Neural cell (in vitro differentiated cells): ENCODE results near the gene NT5E. TPM values are rescaled to one million over a fixed set of nuclear protein-coding genes. Genes with fewer than 3 reads are reported as not detected.

Source experiments
- H2AFZ ChIP-seq: fragments of 200-600, 300-800 bp; sonication (generic), shearing (Covaris generic); 2 replicates; pipeline ENCODE4 v1.6.0; 2014; ENCODE audit warnings: low read depth, mild to moderate bottlenecking, antibody characterized with exemption, low read length, moderate library complexity
- H3F3A ChIP-seq: fragments of 200-600 bp; shearing (Covaris generic); 2 replicates; pipeline ENCODE4 v1.6.1; 2016; ENCODE audit warnings: mild to moderate bottlenecking, moderate library complexity, mixed read lengths, antibody characterized with exemption, low read length; ENCODE audit not compliant: insufficient read depth, poor library complexity, severe bottlenecking
- H3K27ac ChIP-seq: fragments of 200-600, 300-800 bp; sonication (generic), shearing (Covaris generic); 2 replicates; pipeline ENCODE4 v1.5.1; 2014; ENCODE audit warnings: mild to moderate bottlenecking, low read length, moderate library complexity
- H3K27me3 ChIP-seq: fragments of 300-800, 200-600 bp; sonication (generic), shearing (Covaris generic); 2 replicates; pipeline ENCODE4 v1.6.0; 2014; ENCODE audit warnings: mild to moderate bottlenecking, low read depth, low read length, moderate library complexity; ENCODE audit not compliant: insufficient read depth
- H3K36me3 ChIP-seq: fragments of 300-800, 200-600 bp; sonication (generic), shearing (Covaris generic); 2 replicates; pipeline ENCODE4 v1.5.1; 2014; ENCODE audit warnings: mild to moderate bottlenecking, antibody characterized with exemption, low read length, moderate library complexity; ENCODE audit not compliant: insufficient read depth
- H3K4me2 ChIP-seq: fragments of 300-800, 200-600 bp; sonication (generic), shearing (Covaris generic); 2 replicates; pipeline ENCODE4 v1.6.0; 2014; ENCODE audit warnings: mild to moderate bottlenecking, low read length
- H3K4me3 ChIP-seq: fragments of 300-800, 200-600 bp; sonication (generic), shearing (Covaris generic); 2 replicates; pipeline ENCODE4 v1.5.1; 2014; ENCODE audit warnings: mild to moderate bottlenecking, low read length, moderate library complexity
- H3K79me2 ChIP-seq: fragments of 200-600 bp; shearing (Covaris generic); replicated peaks from 2 replicates; pipeline ENCODE4 v1.6.0; 2014; ENCODE audit warnings: mild to moderate bottlenecking, low read length, moderate library complexity; ENCODE audit not compliant: insufficient read depth
- H3K9ac ChIP-seq: fragments of 300-800, 200-600 bp; sonication (generic), shearing (Covaris generic); 2 replicates; pipeline ENCODE4 v1.6.1; 2016; ENCODE audit warnings: mild to moderate bottlenecking, low read length, mixed read lengths
- H3K9me2 ChIP-seq: fragments of 200-600 bp; shearing (Covaris generic); 2 replicates; pipeline ENCODE4 v1.6.1; 2016; ENCODE audit warnings: mild to moderate bottlenecking, low read length, mixed read lengths; ENCODE audit not compliant: insufficient read depth
- H3K9me3 ChIP-seq: fragments of 200-600, 300-800 bp; sonication (generic), shearing (Covaris generic); 2 replicates; pipeline ENCODE4 v1.6.1; 2016; ENCODE audit warnings: mild to moderate bottlenecking, mixed run types, low read length, moderate library complexity, mixed read lengths
- H4K20me1 ChIP-seq: fragments of 200-600 bp; shearing (Covaris generic); 2 replicates; pipeline ENCODE4 v1.6.1; 2016; ENCODE audit warnings: mild to moderate bottlenecking, mixed run types; ENCODE audit not compliant: insufficient read depth
- EP300 ChIP-seq: fragments of 450-650 bp; conservative IDR thresholded peaks from 2 replicates; pipeline ENCODE4 v1.6.1; 2014; ENCODE audit warnings: antibody characterized with exemption, mild to moderate bottlenecking, moderate library complexity; ENCODE audit not compliant: poor library complexity, severe bottlenecking
- EZH2 ChIP-seq: fragments of 200-600, 300-800 bp; shearing (Covaris generic), sonication (generic); IDR thresholded peaks from 2 replicates; pipeline ENCODE4 v1.6.1; 2014; ENCODE audit warnings: antibody characterized with exemption, low read length, borderline replicate concordance, mild to moderate bottlenecking; ENCODE audit not compliant: insufficient read depth, poor library complexity, severe bottlenecking
- MXI1 ChIP-seq: fragments of 450-650 bp; conservative IDR thresholded peaks from 2 replicates; pipeline ENCODE4 v1.6.1; 2014; ENCODE audit warnings: antibody characterized with exemption, mild to moderate bottlenecking; ENCODE audit not compliant: poor library complexity, severe bottlenecking
- POLR2AphosphoS5 ChIP-seq: IDR thresholded peaks from 2 replicates; pipeline ENCODE4 v1.6.1; 2012
- RAD21 ChIP-seq: fragments of 450-650 bp; conservative IDR thresholded peaks from 2 replicates; pipeline ENCODE4 v1.6.1; 2014; ENCODE audit warnings: antibody characterized with exemption, mild to moderate bottlenecking, moderate library complexity
- SMC3 ChIP-seq: fragments of 450-650 bp; conservative IDR thresholded peaks from 2 replicates; pipeline ENCODE4 v1.6.1; 2014; ENCODE audit warnings: antibody characterized with exemption, mild to moderate bottlenecking, moderate library complexity; ENCODE audit not compliant: poor library complexity
- TAF1 ChIP-seq: IDR thresholded peaks from 2 replicates; pipeline ENCODE4 v1.6.1; 2012; ENCODE audit warnings: low read depth
- polyA plus RNA-seq: library from polyadenylated mRNA; depleted of rRNA; stranded (reverse); fragments of >200 nt; gene quantifications from 2 replicates; pipeline ENCODE4 v1.2.3, GENCODE V29; 2014
- TF ChIP-seq, protein P1 (sequence below): IDR thresholded peaks from 2 replicates; pipeline ENCODE4 v1.6.1; 2012; ENCODE audit warnings: borderline replicate concordance
- TF ChIP-seq, protein P2 (sequence below): fragments of 450-650 bp; IDR thresholded peaks from 2 replicates; pipeline ENCODE4 v1.5.1; 2014; ENCODE audit warnings: antibody characterized with exemption, mild to moderate bottlenecking, moderate library complexity; ENCODE audit not compliant: poor library complexity, severe bottlenecking

The NT5E gene
- polyA plus RNA-seq, 1 donor from 2014 or later = not detected

GRCh38 chr6:85544776-85545175 lies 94.9 kb downstream of the NT5E start:
- no peak overlapping the region for H3K27ac ChIP-seq
- no peaks in the 10 kb centered on the region for H3K79me2 ChIP-seq
- no peaks in the 10 kb centered on the region for H3K9me3 ChIP-seq
- H4K20me1 ChIP-seq = no peaks in the 10 kb centered on the region
- no peak overlapping the region for H2AFZ ChIP-seq
- H3K36me3 ChIP-seq = no peaks in the 10 kb centered on the region
- H3K9ac ChIP-seq = no peak overlapping the region
- no peaks in the 10 kb centered on the region for H3F3A ChIP-seq
- H3K9me2 ChIP-seq = no peaks in the 10 kb centered on the region
- no peak overlapping the region for H3K4me3 ChIP-seq
- no peak overlapping the region for H3K4me2 ChIP-seq
- H3K27me3 ChIP-seq = no peaks in the 10 kb centered on the region
- TF ChIP-seq, protein P1, sequence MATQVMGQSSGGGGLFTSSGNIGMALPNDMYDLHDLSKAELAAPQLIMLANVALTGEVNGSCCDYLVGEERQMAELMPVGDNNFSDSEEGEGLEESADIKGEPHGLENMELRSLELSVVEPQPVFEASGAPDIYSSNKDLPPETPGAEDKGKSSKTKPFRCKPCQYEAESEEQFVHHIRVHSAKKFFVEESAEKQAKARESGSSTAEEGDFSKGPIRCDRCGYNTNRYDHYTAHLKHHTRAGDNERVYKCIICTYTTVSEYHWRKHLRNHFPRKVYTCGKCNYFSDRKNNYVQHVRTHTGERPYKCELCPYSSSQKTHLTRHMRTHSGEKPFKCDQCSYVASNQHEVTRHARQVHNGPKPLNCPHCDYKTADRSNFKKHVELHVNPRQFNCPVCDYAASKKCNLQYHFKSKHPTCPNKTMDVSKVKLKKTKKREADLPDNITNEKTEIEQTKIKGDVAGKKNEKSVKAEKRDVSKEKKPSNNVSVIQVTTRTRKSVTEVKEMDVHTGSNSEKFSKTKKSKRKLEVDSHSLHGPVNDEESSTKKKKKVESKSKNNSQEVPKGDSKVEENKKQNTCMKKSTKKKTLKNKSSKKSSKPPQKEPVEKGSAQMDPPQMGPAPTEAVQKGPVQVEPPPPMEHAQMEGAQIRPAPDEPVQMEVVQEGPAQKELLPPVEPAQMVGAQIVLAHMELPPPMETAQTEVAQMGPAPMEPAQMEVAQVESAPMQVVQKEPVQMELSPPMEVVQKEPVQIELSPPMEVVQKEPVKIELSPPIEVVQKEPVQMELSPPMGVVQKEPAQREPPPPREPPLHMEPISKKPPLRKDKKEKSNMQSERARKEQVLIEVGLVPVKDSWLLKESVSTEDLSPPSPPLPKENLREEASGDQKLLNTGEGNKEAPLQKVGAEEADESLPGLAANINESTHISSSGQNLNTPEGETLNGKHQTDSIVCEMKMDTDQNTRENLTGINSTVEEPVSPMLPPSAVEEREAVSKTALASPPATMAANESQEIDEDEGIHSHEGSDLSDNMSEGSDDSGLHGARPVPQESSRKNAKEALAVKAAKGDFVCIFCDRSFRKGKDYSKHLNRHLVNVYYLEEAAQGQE = no peak
- TF ChIP-seq POLR2AphosphoS5 (no peak), EP300 (no peak), MXI1 (no peak), RAD21 (no peak), EZH2 (no peak), SMC3 (no peak), TAF1 (no peak)
- TF ChIP-seq, protein P2, sequence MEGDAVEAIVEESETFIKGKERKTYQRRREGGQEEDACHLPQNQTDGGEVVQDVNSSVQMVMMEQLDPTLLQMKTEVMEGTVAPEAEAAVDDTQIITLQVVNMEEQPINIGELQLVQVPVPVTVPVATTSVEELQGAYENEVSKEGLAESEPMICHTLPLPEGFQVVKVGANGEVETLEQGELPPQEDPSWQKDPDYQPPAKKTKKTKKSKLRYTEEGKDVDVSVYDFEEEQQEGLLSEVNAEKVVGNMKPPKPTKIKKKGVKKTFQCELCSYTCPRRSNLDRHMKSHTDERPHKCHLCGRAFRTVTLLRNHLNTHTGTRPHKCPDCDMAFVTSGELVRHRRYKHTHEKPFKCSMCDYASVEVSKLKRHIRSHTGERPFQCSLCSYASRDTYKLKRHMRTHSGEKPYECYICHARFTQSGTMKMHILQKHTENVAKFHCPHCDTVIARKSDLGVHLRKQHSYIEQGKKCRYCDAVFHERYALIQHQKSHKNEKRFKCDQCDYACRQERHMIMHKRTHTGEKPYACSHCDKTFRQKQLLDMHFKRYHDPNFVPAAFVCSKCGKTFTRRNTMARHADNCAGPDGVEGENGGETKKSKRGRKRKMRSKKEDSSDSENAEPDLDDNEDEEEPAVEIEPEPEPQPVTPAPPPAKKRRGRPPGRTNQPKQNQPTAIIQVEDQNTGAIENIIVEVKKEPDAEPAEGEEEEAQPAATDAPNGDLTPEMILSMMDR = no peak

Other genes with a start within 250 kb of the NT5E start
- 83.5 and 112 TPM in 2 replicates for gene SNX14, start 143.8 kb downstream of the NT5E start, polyA plus RNA-seq
- 93.5 and 111 TPM in 2 replicates for gene SYNCRIP, start 192.8 kb downstream of the NT5E start, polyA plus RNA-seq